HFF-Myc (cell line): ENCODE data around the gene AHNAK2.

Experiments
- DNase-seq: peaks from one replicate; pipeline ENCODE4 v3.0.0-alpha.2; 2011; ENCODE audit warnings: low read depth; ENCODE audit errors: extremely low read depth
- H3K4me3 ChIP-seq: replicated peaks from 2 replicates; pipeline ENCODE4 v1.5.1; 2011; ENCODE audit warnings: low read depth, mild to moderate bottlenecking, control low read depth, low read length
- CTCF ChIP-seq: IDR thresholded peaks from 2 replicates; pipeline ENCODE4 v1.5.1; 2012; ENCODE audit warnings: mild to moderate bottlenecking, low read depth, low read length, control low read depth; ENCODE audit errors: missing control alignments

The AHNAK2 gene

DNA sequence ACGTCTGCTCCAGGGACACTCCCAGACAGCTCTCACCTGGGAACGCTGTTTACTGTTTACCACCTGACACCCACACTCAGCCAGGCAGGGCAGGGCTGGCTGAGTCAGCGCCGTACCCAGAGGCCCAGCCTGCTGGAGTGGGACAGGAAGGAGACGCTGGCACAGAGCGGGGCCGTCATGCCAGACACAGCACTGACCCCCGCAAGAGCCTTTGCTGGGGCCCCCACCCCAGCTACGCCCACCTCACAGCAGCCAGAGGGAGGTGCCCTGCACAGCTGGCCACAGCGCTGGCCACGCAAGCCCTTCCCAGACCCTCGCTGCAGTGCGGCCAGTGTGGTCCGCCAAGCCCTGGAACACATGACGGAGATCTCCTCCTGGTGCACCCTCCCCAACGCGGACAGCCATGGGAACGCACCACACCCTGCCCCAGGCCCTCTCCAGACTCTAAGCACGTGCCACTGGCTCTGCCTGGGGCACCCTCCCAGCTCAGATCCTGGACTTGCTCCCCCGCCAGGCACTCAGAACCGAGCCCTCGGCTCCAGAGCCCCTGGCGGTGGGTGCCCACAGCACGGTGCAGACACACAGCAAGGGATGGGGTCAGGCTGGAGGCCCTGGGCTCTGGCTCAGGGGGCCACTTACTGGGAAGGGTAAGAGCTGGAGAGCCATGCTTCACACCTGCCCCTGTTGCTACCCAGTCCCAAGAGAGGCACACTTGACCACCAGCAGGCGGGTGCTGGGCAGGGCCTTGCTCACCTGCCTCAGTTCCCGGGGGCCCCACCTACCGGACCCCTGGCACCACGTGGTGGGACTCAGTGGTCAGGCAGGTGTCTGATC is 5.7 kb downstream of the AHNAK2 start:
- no peak for TF ChIP-seq CTCF
- DNase-seq, result no peak
- no peak overlapping the region for H3K4me3 ChIP-seq

- TF ChIP-seq CTCF, result no peak
- DNase-seq, result no peak
- no peak overlapping the region for H3K4me3 ChIP-seq
Observed at GRCh38 chr14:104971447-104972240, 6.5 kb downstream of the AHNAK2 start.

- TF ChIP-seq CTCF, result no peak
- H3K4me3 ChIP-seq, result peak overlapping the region; percentile 16
- DNase-seq, result peak; percentile 59
Observed at GRCh38 chr14:104970231-104971068, 7.7 kb downstream of the AHNAK2 start.

DNA sequence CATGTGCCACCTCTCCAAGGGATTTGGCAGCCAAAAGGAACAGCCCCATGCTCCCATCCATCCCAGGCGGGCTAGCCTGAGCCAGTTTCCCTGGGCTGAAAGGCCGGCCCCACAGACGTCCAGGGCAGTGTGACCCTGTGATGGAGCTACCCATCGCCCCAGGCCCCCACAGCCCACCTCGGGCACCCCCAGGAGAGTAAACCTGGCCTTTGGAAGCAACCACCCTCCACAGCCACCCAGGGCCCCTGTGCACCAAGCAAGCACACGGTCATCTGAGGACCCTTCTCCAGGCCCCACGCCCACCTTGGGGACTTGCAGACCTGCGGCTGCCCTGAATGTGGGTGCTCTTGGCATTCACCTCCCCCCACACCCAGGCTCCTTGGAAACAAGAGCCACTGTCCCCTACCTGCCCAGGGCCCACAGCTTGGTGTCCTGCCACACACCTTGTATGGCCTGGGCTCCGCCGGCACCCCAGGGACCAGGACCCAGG is 8.4 kb downstream of the AHNAK2 start:
- no peak for DNase-seq
- TF ChIP-seq CTCF, result no peak
- H3K4me3 ChIP-seq, result peak overlapping the region; percentile 16

- H3K4me3 ChIP-seq, result no peak overlapping the region
- DNase-seq, result no peak
Observed at GRCh38 chr14:104968541-104969401, 9.4 kb downstream of the AHNAK2 start.

More at GRCh38 chr14:104968541-104969401, 9.4 kb downstream of the AHNAK2 start:
- TF ChIP-seq CTCF, result peak; percentile 19
